H9 (cell line): ENCODE data around the gene IL1R2. TPM values are rescaled to one million over a fixed set of nuclear protein-coding genes. Genes with fewer than 3 reads are reported as not detected.

Source experiments
- DNase-seq: peaks from one replicate; pipeline ENCODE4 v3.0.0-alpha.2; 2017
- H2AFZ ChIP-seq: one replicate; pipeline ENCODE4 v1.6.1; 2013; ENCODE audit warnings: mild to moderate bottlenecking, low read length, control low read depth, moderate library complexity
- H2AK5ac ChIP-seq: 2 replicates; pipeline ENCODE4 v1.6.1; 2013; ENCODE audit warnings: low read length, control low read depth, mixed read lengths; ENCODE audit not compliant: insufficient read length
- H2BK120ac ChIP-seq: one replicate; pipeline ENCODE4 v1.6.1; 2013; ENCODE audit warnings: low read depth, mild to moderate bottlenecking, low read length, control low read depth, inconsistent platforms; ENCODE audit not compliant: poor library complexity, severe bottlenecking
- H2BK12ac ChIP-seq: 2 replicates; pipeline ENCODE4 v1.6.1; 2013; ENCODE audit warnings: low read length, control low read depth, mixed read lengths, low read depth; ENCODE audit not compliant: insufficient read length
- H2BK15ac ChIP-seq: 2 replicates; pipeline ENCODE4 v1.6.1; 2013; ENCODE audit warnings: low read depth, low read length, control low read depth
- H2BK20ac ChIP-seq: one replicate; pipeline ENCODE4 v1.6.1; 2013; ENCODE audit warnings: low read depth, mild to moderate bottlenecking, low read length, control low read depth, inconsistent platforms; ENCODE audit not compliant: poor library complexity, severe bottlenecking
- H2BK5ac ChIP-seq: 2 replicates; pipeline ENCODE4 v1.6.1; 2013; ENCODE audit warnings: low read length, control low read depth, mixed read lengths; ENCODE audit not compliant: insufficient read length
- H3K14ac ChIP-seq: 2 replicates; pipeline ENCODE4 v1.6.1; 2013; ENCODE audit warnings: low read length, control low read depth; ENCODE audit not compliant: insufficient read depth
- H3K18ac ChIP-seq: 2 replicates; pipeline ENCODE4 v1.6.1; 2013; ENCODE audit warnings: low read depth, mild to moderate bottlenecking, mixed read lengths, low read length, control low read depth; ENCODE audit not compliant: insufficient read length
- H3K23ac ChIP-seq: 2 replicates; pipeline ENCODE4 v1.6.1; 2013; ENCODE audit warnings: low read length, control low read depth, mixed read lengths, low read depth; ENCODE audit not compliant: insufficient read length
- H3K23me2 ChIP-seq: 2 replicates; pipeline ENCODE4 v1.6.1; 2013; ENCODE audit warnings: low read depth, mild to moderate bottlenecking, mixed read lengths, low read length, control low read depth; ENCODE audit not compliant: insufficient read length, poor library complexity, severe bottlenecking
- H3K27ac ChIP-seq: 2 replicates; pipeline ENCODE4 v1.5.1; 2013; ENCODE audit warnings: low read length, control low read depth, mixed read lengths, low read depth; ENCODE audit not compliant: insufficient read length
- H3K27me3 ChIP-seq: 2 replicates; pipeline ENCODE4 v1.6.1; 2013; ENCODE audit warnings: low read length, control low read depth, inconsistent platforms; ENCODE audit not compliant: insufficient read depth
- H3K4ac ChIP-seq: 2 replicates; pipeline ENCODE4 v1.6.1; 2013; ENCODE audit warnings: low read depth, mild to moderate bottlenecking, control low read depth, inconsistent platforms, low read length, moderate library complexity
- H3K4me1 ChIP-seq: 2 replicates; pipeline ENCODE4 v1.6.1; 2013; ENCODE audit warnings: low read length, control low read depth, inconsistent platforms; ENCODE audit not compliant: insufficient read depth
- H3K4me2 ChIP-seq: 2 replicates; pipeline ENCODE4 v1.6.1; 2013; ENCODE audit warnings: low read length, control low read depth, mixed read lengths; ENCODE audit not compliant: insufficient read length, insufficient read depth
- H3K56ac ChIP-seq: 2 replicates; pipeline ENCODE4 v1.6.1; 2013; ENCODE audit warnings: low read depth, mild to moderate bottlenecking, mixed read lengths, low read length, control low read depth; ENCODE audit not compliant: insufficient read length
- H3K79me1 ChIP-seq: 2 replicates; pipeline ENCODE4 v1.6.1; 2013; ENCODE audit warnings: low read depth, mild to moderate bottlenecking, moderate library complexity, low read length, control low read depth, inconsistent platforms; ENCODE audit not compliant: insufficient read depth, poor library complexity, severe bottlenecking
- H3K79me2 ChIP-seq: 2 replicates; pipeline ENCODE4 v1.6.1; 2013; ENCODE audit warnings: low read length, control low read depth, inconsistent platforms; ENCODE audit not compliant: insufficient read depth
- H3K9ac ChIP-seq: 2 replicates; pipeline ENCODE4 v1.6.1; 2013; ENCODE audit warnings: low read length, control low read depth, mixed read lengths; ENCODE audit not compliant: insufficient read length; ENCODE audit errors: extremely low read depth
- H3K9me3 ChIP-seq: one replicate; pipeline ENCODE4 v1.6.1; 2013; ENCODE audit warnings: low read depth, low read length, inconsistent platforms; ENCODE audit not compliant: control insufficient read depth
- H3T11ph ChIP-seq: one replicate; pipeline ENCODE4 v1.6.1; 2013; ENCODE audit warnings: mild to moderate bottlenecking, low read length, control low read depth, inconsistent platforms
- H4K20me1 ChIP-seq: one replicate; pipeline ENCODE4 v1.6.1; 2013; ENCODE audit not compliant: control insufficient read depth, insufficient read length, insufficient read depth
- H4K5ac ChIP-seq: 2 replicates; pipeline ENCODE4 v1.6.1; 2013; ENCODE audit warnings: low read depth, mild to moderate bottlenecking, mixed read lengths, low read length, control low read depth; ENCODE audit not compliant: insufficient read length
- H4K8ac ChIP-seq: replicated peaks from 2 replicates; pipeline ENCODE4 v1.6.1; 2013; ENCODE audit warnings: low read length, control low read depth, mixed read lengths, low read depth; ENCODE audit not compliant: insufficient read length
- H4K91ac ChIP-seq: 2 replicates; pipeline ENCODE4 v1.6.1; 2013; ENCODE audit warnings: low read depth, mild to moderate bottlenecking, moderate library complexity, mixed read lengths, low read length, control low read depth; ENCODE audit not compliant: insufficient read length
- H3K27ac Mint-ChIP-seq, 3 experiments: 2 replicates in 2 of 3; 3 replicates in 1 of 3; pipeline ENCODE4 v1.8.0; 2020 to 2021; ENCODE audit warnings: mixed read lengths in 3 of 3, mild to moderate bottlenecking in 1 of 3, moderate library complexity in 1 of 3
- H3K27me3 Mint-ChIP-seq: 2 replicates; pipeline ENCODE4 v1.8.0; 2021; ENCODE audit warnings: low read depth, mild to moderate bottlenecking, moderate library complexity, mixed read lengths
- H3K36me3 Mint-ChIP-seq, 3 experiments: 2 replicates in 2 of 3; 3 replicates in 1 of 3; pipeline ENCODE4 v1.8.0; 2020 to 2021; ENCODE audit warnings: low read depth in 3 of 3, mixed read lengths in 3 of 3; ENCODE audit not compliant: insufficient read depth in 1 of 3
- H3K4me1 Mint-ChIP-seq, 2 experiments: 2 replicates each; pipeline ENCODE4 v1.8.0; 2020; ENCODE audit warnings: mixed read lengths in 2 of 2
- H3K4me3 Mint-ChIP-seq, 2 experiments: 2 replicates in 1 of 2; 3 replicates in 1 of 2; pipeline ENCODE4 v1.8.0; 2020 to 2021; ENCODE audit warnings: mild to moderate bottlenecking in 2 of 2, mixed read lengths in 2 of 2, moderate library complexity in 1 of 2
- H3K9me3 Mint-ChIP-seq, 2 experiments: 2 replicates in 1 of 2; 3 replicates in 1 of 2; pipeline ENCODE4 v1.8.0; 2020; ENCODE audit warnings: mild to moderate bottlenecking in 2 of 2, mixed read lengths in 2 of 2, moderate library complexity in 1 of 2
- WGBS: extraction: QIAGEN DNeasy Blood & Tissue Kit; methylation state at CpG from one replicate; pipeline ENCODE4 v1.1.7; 2013; ENCODE audit warnings: missing lambda C conversion rate, low lambda C conversion rate, mixed read lengths; ENCODE audit not compliant: insufficient read length; ENCODE audit errors: extremely low coverage; 5-methylcytosine and 5-hydroxymethylcytosine counted together
- total RNA-seq: library from RNA; stranded (reverse); gene quantifications from 2 replicates; pipeline ENCODE4 v1.2.1, GENCODE V29; 2021
- TF ChIP-seq, protein P1 (sequence below): fragments of 200-600 bp; sonication (generic); conservative IDR thresholded peaks from 3 replicates; pipeline ENCODE4 v1.8.0; 2021; ENCODE audit warnings: antibody characterized with exemption, mild to moderate bottlenecking

The IL1R2 gene
- total RNA-seq, 1 experiment from 2014 or later, result not detected

DNA sequence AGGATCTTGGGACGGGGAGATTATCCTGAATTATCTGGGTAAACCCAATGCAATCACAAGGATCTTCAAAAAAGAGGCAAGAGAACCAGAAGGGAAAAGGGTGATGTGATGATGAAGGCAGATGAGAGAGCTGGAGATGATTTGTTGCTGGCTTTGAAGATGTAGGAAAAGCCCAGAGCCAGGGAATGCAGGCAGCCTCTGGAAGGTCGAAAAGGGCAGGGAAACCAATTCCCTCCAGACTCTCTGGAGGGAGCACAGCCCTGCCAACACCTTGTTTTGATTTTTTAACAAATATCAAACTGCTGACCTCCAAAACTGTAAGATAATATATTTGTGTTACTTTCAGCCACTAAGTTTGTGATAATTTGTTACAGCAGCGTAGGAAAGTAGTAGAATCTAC is 48.9 kb upstream of the IL1R2 start:
- Histone ChIP-seq H4K20me1 (no peaks in the 10 kb centered on the region), H4K91ac (no peak overlapping the region), H3K4me1 (no peaks in the 10 kb centered on the region), H3K27ac (no peak overlapping the region), H2AK5ac (no peak overlapping the region), H3K27me3 (no peaks in the 10 kb centered on the region), H3T11ph (no peak overlapping the region), H2BK120ac (no peak overlapping the region), H4K5ac (no peak overlapping the region), H3K9ac (no peak overlapping the region), H3K56ac (no peak overlapping the region), H2AFZ (no peak overlapping the region), H3K14ac (no peak overlapping the region), H3K23ac (no peak overlapping the region), H3K4ac (no peak overlapping the region), H3K23me2 (no peaks in the 10 kb centered on the region), H2BK5ac (no peak overlapping the region), H3K79me1 (no peaks in the 10 kb centered on the region), H2BK20ac (no peak overlapping the region), H3K9me3 (no peaks in the 10 kb centered on the region), H2BK15ac (no peak overlapping the region), H3K79me2 (no peaks in the 10 kb centered on the region), H2BK12ac (no peak overlapping the region), H3K4me2 (no peak overlapping the region), H4K8ac (no peak overlapping the region), H3K18ac (no peak overlapping the region)
- Mint-ChIP-seq H3K36me3 (peaks cover 2 to 7% (median 4%) of the 10 kb centered on the region in 3 experiments; a peak in 4 of 7 replicates), H3K4me3 (no peak overlapping the region), H3K27ac (no peak overlapping the region), H3K9me3 (peaks cover 9% of the 10 kb centered on the region in 2 experiments), H3K4me1 (peaks cover 0 to 3% of the 10 kb centered on the region in 2 experiments; a peak in 1 of 4 replicates), H3K27me3 (peaks cover 2% of the 10 kb centered on the region)
- TF ChIP-seq, protein P1, sequence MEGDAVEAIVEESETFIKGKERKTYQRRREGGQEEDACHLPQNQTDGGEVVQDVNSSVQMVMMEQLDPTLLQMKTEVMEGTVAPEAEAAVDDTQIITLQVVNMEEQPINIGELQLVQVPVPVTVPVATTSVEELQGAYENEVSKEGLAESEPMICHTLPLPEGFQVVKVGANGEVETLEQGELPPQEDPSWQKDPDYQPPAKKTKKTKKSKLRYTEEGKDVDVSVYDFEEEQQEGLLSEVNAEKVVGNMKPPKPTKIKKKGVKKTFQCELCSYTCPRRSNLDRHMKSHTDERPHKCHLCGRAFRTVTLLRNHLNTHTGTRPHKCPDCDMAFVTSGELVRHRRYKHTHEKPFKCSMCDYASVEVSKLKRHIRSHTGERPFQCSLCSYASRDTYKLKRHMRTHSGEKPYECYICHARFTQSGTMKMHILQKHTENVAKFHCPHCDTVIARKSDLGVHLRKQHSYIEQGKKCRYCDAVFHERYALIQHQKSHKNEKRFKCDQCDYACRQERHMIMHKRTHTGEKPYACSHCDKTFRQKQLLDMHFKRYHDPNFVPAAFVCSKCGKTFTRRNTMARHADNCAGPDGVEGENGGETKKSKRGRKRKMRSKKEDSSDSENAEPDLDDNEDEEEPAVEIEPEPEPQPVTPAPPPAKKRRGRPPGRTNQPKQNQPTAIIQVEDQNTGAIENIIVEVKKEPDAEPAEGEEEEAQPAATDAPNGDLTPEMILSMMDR, result no peak
- DNase-seq, result no peak
- WGBS, result no CpG with 5 or more reads among the region's 3 CpGs
